ENCODE results near the gene FCRL5. TPM values are rescaled to one million over a fixed set of nuclear protein-coding genes. Genes with fewer than 3 reads are reported as not detected.

Gene FCRL5
- total RNA-seq: not detected
- polyA plus RNA-seq: 10 to 100 TPM in 1 of 3 donors, under 1 TPM in 1, not detected in 1; 0.60 to 10.2 TPM

- intact Hi-C loops (cut with DNase I): no loop called here
- no peak within 1 kb of the TSS for H3K4me3 ChIP-seq
- DNase-seq: no peak
- H3K27ac ChIP-seq: no peak within 1 kb of the TSS
- no peaks in the 10 kb centered on the region for H3K36me3 ChIP-seq
- no peaks in the 10 kb centered on the region for H3K9me3 ChIP-seq
- no peak for TF ChIP-seq POLR2AphosphoS5 (IDR thresholded peaks at IDR 0.05)
- TF ChIP-seq POLR2A (IDR thresholded peaks at IDR 0.05): no peak
- no peak for TF ChIP-seq EP300 (IDR thresholded peaks at IDR 0.05)
- TF ChIP-seq CTCF (IDR thresholded peaks at IDR 0.05): no peak
- 63 to 77% methylated on average over 10 of the region's 10 CpGs for WGBS, 2 donors
- H3K27me3 ChIP-seq: no peaks in the 10 kb centered on the region
- H3K4me1 ChIP-seq: no peaks in the 10 kb centered on the region
Observed at GRCh38 chr1:157551694-157552693, at the start of gene FCRL5. TSS of gene FCRL5 (minus strand) at chr1:157552515. CDS start at chr1:157552362, 153 bp downstream.

DNA sequence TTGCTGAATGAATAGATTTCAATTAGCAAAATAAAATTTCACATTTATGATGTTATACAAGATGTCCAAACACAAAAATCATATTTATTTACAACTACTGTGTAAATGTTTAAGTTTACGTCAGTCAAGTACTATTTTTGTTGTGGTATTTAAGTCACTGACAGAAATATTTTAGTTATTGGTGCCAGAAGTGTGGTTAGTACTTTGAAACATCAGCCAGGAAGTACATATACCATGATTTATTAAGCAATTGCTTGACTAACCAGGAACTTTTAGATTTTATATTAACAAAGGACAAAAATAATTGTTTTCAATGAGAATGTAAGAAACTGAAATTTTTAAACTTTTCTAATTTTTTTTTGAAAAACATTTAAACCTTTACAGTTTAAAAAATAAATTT lies 47.9 kb upstream of the FCRL5 start:
- H3K4me1 ChIP-seq: no peaks in the 10 kb centered on the region
- no peak overlapping the region for H3K4me3 ChIP-seq

DNA sequence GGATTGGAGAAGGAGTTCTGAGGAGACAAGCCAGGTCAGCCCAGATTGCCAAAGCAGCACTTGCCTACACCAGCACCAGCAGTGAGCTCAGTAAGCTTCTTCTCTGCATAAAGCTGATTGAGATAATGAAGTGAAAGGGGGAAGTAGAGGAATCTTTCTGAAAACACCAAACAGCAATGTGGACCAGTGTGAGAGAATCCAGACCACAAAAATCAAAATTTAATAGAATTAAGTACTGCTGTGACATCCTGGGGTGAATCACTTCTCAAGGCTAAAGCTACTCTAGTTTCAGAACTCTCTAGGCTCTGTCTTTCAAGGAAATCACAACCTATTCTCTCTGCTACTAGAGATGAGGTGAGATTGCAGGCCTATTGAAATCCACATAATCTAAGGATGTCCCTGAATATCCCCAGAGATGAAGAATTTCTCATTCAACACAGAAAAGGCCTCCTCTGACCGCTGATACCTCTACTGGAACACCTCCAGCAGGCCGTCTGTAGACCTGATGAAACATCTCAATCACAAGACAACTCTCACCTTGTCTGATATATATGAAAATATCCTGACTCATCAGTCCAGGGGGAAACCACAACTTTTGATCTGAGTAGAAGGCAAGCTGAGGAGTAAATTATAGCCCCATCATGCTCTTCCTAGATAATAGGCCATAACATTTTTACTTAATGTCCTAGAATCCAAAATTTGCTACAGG lies 45.8 kb upstream of the FCRL5 start, which contains the start of gene FCRL4:
FCRL4 (minus strand) TSS at position 127 of the 709 bp plus-strand sequence. CDS start 141 bp downstream, outside the sequence.
- H3K27me3 ChIP-seq: no peaks in the 10 kb centered on the region
- no peak for TF ChIP-seq CTCF (IDR thresholded peaks at IDR 0.05)
- no peak for TF ChIP-seq POLR2A (IDR thresholded peaks at IDR 0.05)
- no peak for TF ChIP-seq EP300 (IDR thresholded peaks at IDR 0.05)
- no peak for TF ChIP-seq POLR2AphosphoS5 (IDR thresholded peaks at IDR 0.05)
- no peak within 1 kb of the TSS for H3K27ac ChIP-seq
- intact Hi-C loops (cut with DNase I): no loop called here
- DNase-seq: no peak
- H3K4me3 ChIP-seq: no peak within 1 kb of the TSS
- no peaks in the 10 kb centered on the region for H3K36me3 ChIP-seq
- 71 to 74% methylated on average over 2 of the region's 2 CpGs for WGBS, 2 donors
- H3K4me1 ChIP-seq: no peaks in the 10 kb centered on the region
- H3K9me3 ChIP-seq: no peaks in the 10 kb centered on the region

More for the DNA sequence above, 47.9 kb upstream of the FCRL5 start:
- no peaks in the 10 kb centered on the region for H3K9me3 ChIP-seq
- TF ChIP-seq POLR2AphosphoS5 (IDR thresholded peaks at IDR 0.05) (no peak), CTCF (IDR thresholded peaks at IDR 0.05) (no peak), EP300 (IDR thresholded peaks at IDR 0.05) (no peak), POLR2A (IDR thresholded peaks at IDR 0.05) (no peak)
- H3K27ac ChIP-seq: no peak overlapping the region
- no peaks in the 10 kb centered on the region for H3K36me3 ChIP-seq
- 51 to 53% methylated on average over 1 of the region's 1 CpG for WGBS, 2 donors
- no peak for DNase-seq
- intact Hi-C loops (cut with DNase I): no loop called here
- no peaks in the 10 kb centered on the region for H3K27me3 ChIP-seq

GRCh38 chr1:157596384-157596783 lies 44.1 kb upstream of the FCRL5 start:
- Histone ChIP-seq H3K27ac (no peak overlapping the region), H3K27me3 (no peaks in the 10 kb centered on the region), H3K4me1 (no peaks in the 10 kb centered on the region), H3K9me3 (no peaks in the 10 kb centered on the region), H3K4me3 (no peak overlapping the region), H3K36me3 (no peaks in the 10 kb centered on the region)
- no peak for TF ChIP-seq POLR2AphosphoS5 (IDR thresholded peaks at IDR 0.05)
- DNase-seq: no peak
- intact Hi-C loops (cut with DNase I): no loop called here
- WGBS, 2 donors: 80 to 83% methylated on average over 6 of the region's 6 CpGs

- no peak overlapping the region for H3K4me3 ChIP-seq
- no peaks in the 10 kb centered on the region for H3K36me3 ChIP-seq
- TF ChIP-seq EP300 (IDR thresholded peaks at IDR 0.05): no peak
- TF ChIP-seq POLR2AphosphoS5 (IDR thresholded peaks at IDR 0.05): no peak
- TF ChIP-seq POLR2A (IDR thresholded peaks at IDR 0.05): no peak
- no peak for TF ChIP-seq CTCF (IDR thresholded peaks at IDR 0.05)
- no peaks in the 10 kb centered on the region for H3K27me3 ChIP-seq
- intact Hi-C loops (cut with DNase I): no loop called here
- no peak for DNase-seq
- H3K4me1 ChIP-seq: no peaks in the 10 kb centered on the region
- WGBS, 2 donors: 43 to 71% methylated on average over 2 of the region's 2 CpGs
- no peak overlapping the region for H3K27ac ChIP-seq
- H3K9me3 ChIP-seq: no peaks in the 10 kb centered on the region
Observed at GRCh38 chr1:157595356-157595755, 43.0 kb upstream of the FCRL5 start.
